ENCODE results near the gene C1orf210. TPM values are rescaled to one million over a fixed set of nuclear protein-coding genes. Genes with fewer than 3 reads are reported as not detected.

The C1orf210 gene
- total and polyA plus RNA-seq, 2 donors, result 0.66 to 3.1 TPM

- no peaks in the 10 kb centered on the region for H3K27me3 ChIP-seq (ENCODE audit: control insufficient read depth in 2 of 2, insufficient read depth in 1 of 2, low read length in 1 of 2)
- no peak overlapping the region for H3K27ac ChIP-seq (ENCODE audit: low read depth in 1 of 2, low read length in 1 of 2)
- H3K4me3 ChIP-seq (ENCODE audit: low read length in 2 of 2), result no peak overlapping the region
- no peaks in the 10 kb centered on the region for H3K36me3 ChIP-seq (ENCODE audit: control insufficient read depth in 2 of 2, insufficient read depth in 2 of 2, low read length in 1 of 2)
- DNase-seq (ENCODE audit: low read depth in 6 of 9, low spot score in 9 of 9), result no peak
- peaks cover 0 to 22% of the 10 kb centered on the region in 2 donors for H3K4me1 ChIP-seq (ENCODE audit: control insufficient read depth in 2 of 2, insufficient read depth in 2 of 2, low read length in 2 of 2)
- no peaks in the 10 kb centered on the region for H3K9me3 ChIP-seq (ENCODE audit: control insufficient read depth in 2 of 2, insufficient read depth in 1 of 2, low read length in 1 of 2)
These were observed 13.7 kb upstream of the C1orf210 start for GRCh38 chr1:43299101-43299500.

- Histone ChIP-seq H3K27me3 (ENCODE audit: control insufficient read depth in 2 of 2, insufficient read depth in 1 of 2, low read length in 1 of 2) (no peaks in the 10 kb centered on the region), H3K27ac (ENCODE audit: low read depth in 1 of 2, low read length in 1 of 2) (no peak overlapping the region), H3K4me3 (ENCODE audit: low read length in 2 of 2) (no peak overlapping the region), H3K36me3 (ENCODE audit: control insufficient read depth in 2 of 2, insufficient read depth in 2 of 2, low read length in 1 of 2) (no peaks in the 10 kb centered on the region), H3K4me1 (ENCODE audit: control insufficient read depth in 2 of 2, insufficient read depth in 2 of 2, low read length in 2 of 2) (peaks cover 0 to 22% of the 10 kb centered on the region in 2 donors), H3K9me3 (ENCODE audit: control insufficient read depth in 2 of 2, insufficient read depth in 1 of 2, low read length in 1 of 2) (no peaks in the 10 kb centered on the region)
- DNase-seq (ENCODE audit: low read depth in 6 of 9, low spot score in 9 of 9), result no peak
- 95% methylated on average over 1 of the region's 1 CpG for WGBS
These were observed 12.7 kb upstream of the C1orf210 start for GRCh38 chr1:43298055-43298454.

- peaks cover 0 to 22% of the 10 kb centered on the region in 2 donors for H3K4me1 ChIP-seq (ENCODE audit: control insufficient read depth in 2 of 2, insufficient read depth in 2 of 2, low read length in 2 of 2)
- no peak for DNase-seq (ENCODE audit: low read depth in 6 of 9, low spot score in 9 of 9)
- peak overlapping the region in 1 of 2 donors; percentile 71 for H3K27ac ChIP-seq (ENCODE audit: low read depth in 1 of 2, low read length in 1 of 2)
- no peaks in the 10 kb centered on the region for H3K36me3 ChIP-seq (ENCODE audit: control insufficient read depth in 2 of 2, insufficient read depth in 2 of 2, low read length in 1 of 2)
- H3K4me3 ChIP-seq (ENCODE audit: low read length in 2 of 2), result no peak overlapping the region
- 99% methylated on average over 1 of the region's 1 CpG for WGBS
- no peaks in the 10 kb centered on the region for H3K27me3 ChIP-seq (ENCODE audit: control insufficient read depth in 2 of 2, insufficient read depth in 1 of 2, low read length in 1 of 2)
- no peaks in the 10 kb centered on the region for H3K9me3 ChIP-seq (ENCODE audit: control insufficient read depth in 2 of 2, insufficient read depth in 1 of 2, low read length in 1 of 2)
These were observed 10.8 kb upstream of the C1orf210 start for GRCh38 chr1:43296207-43296606.

GRCh38 chr1:43294761-43295160, 9.4 kb upstream of the C1orf210 start:
- peaks cover 0 to 12% of the 10 kb centered on the region in 2 donors for H3K4me1 ChIP-seq (ENCODE audit: control insufficient read depth in 2 of 2, insufficient read depth in 2 of 2, low read length in 2 of 2)
- H3K27me3 ChIP-seq (ENCODE audit: control insufficient read depth in 2 of 2, insufficient read depth in 1 of 2, low read length in 1 of 2), result no peaks in the 10 kb centered on the region
- DNase-seq (ENCODE audit: low read depth in 6 of 9, low spot score in 9 of 9), result no peak
- no peak overlapping the region for H3K27ac ChIP-seq (ENCODE audit: low read depth in 1 of 2, low read length in 1 of 2)
- WGBS, result 96% methylated on average over 8 of the region's 8 CpGs
- H3K36me3 ChIP-seq (ENCODE audit: control insufficient read depth in 2 of 2, insufficient read depth in 2 of 2, low read length in 1 of 2), result no peaks in the 10 kb centered on the region
- H3K4me3 ChIP-seq (ENCODE audit: low read length in 2 of 2), result no peak overlapping the region
- no peaks in the 10 kb centered on the region for H3K9me3 ChIP-seq (ENCODE audit: control insufficient read depth in 2 of 2, insufficient read depth in 1 of 2, low read length in 1 of 2)

GRCh38 chr1:43293896-43294760, 8.7 kb upstream of the C1orf210 start:
- no peak for DNase-seq (ENCODE audit: low read depth in 6 of 9, low spot score in 9 of 9)
- Histone ChIP-seq H3K4me3 (ENCODE audit: low read length in 2 of 2) (no peak overlapping the region), H3K9me3 (ENCODE audit: control insufficient read depth in 2 of 2, insufficient read depth in 1 of 2, low read length in 1 of 2) (no peaks in the 10 kb centered on the region), H3K36me3 (ENCODE audit: control insufficient read depth in 2 of 2, insufficient read depth in 2 of 2, low read length in 1 of 2) (no peaks in the 10 kb centered on the region), H3K27me3 (ENCODE audit: control insufficient read depth in 2 of 2, insufficient read depth in 1 of 2, low read length in 1 of 2) (no peaks in the 10 kb centered on the region), H3K4me1 (ENCODE audit: control insufficient read depth in 2 of 2, insufficient read depth in 2 of 2, low read length in 2 of 2) (peaks cover 0 to 12% of the 10 kb centered on the region in 2 donors), H3K27ac (ENCODE audit: low read depth in 1 of 2, low read length in 1 of 2) (no peak overlapping the region)
- WGBS, result 96% methylated on average over 7 of the region's 7 CpGs

- H3K36me3 ChIP-seq (ENCODE audit: control insufficient read depth in 2 of 2, insufficient read depth in 2 of 2, low read length in 1 of 2), result no peaks in the 10 kb centered on the region
- H3K27me3 ChIP-seq (ENCODE audit: control insufficient read depth in 2 of 2, insufficient read depth in 1 of 2, low read length in 1 of 2), result no peaks in the 10 kb centered on the region
- no peak for DNase-seq (ENCODE audit: low read depth in 6 of 9, low spot score in 9 of 9)
- H3K4me3 ChIP-seq (ENCODE audit: low read length in 2 of 2), result no peak overlapping the region
- H3K9me3 ChIP-seq (ENCODE audit: control insufficient read depth in 2 of 2, insufficient read depth in 1 of 2, low read length in 1 of 2), result no peaks in the 10 kb centered on the region
- H3K27ac ChIP-seq (ENCODE audit: low read depth in 1 of 2, low read length in 1 of 2), result no peak overlapping the region
- peaks cover 0 to 12% of the 10 kb centered on the region in 2 donors for H3K4me1 ChIP-seq (ENCODE audit: control insufficient read depth in 2 of 2, insufficient read depth in 2 of 2, low read length in 2 of 2)
- WGBS, result 94% methylated on average over 2 of the region's 2 CpGs
These were observed 7.8 kb upstream of the C1orf210 start for GRCh38 chr1:43293176-43293575.

GRCh38 chr1:43292679-43293078, 7.3 kb upstream of the C1orf210 start:
- no peaks in the 10 kb centered on the region for H3K9me3 ChIP-seq (ENCODE audit: control insufficient read depth in 2 of 2, insufficient read depth in 1 of 2, low read length in 1 of 2)
- no peak overlapping the region for H3K4me3 ChIP-seq (ENCODE audit: low read length in 2 of 2)
- H3K4me1 ChIP-seq (ENCODE audit: control insufficient read depth in 2 of 2, insufficient read depth in 2 of 2, low read length in 2 of 2), result peaks cover 0 to 12% of the 10 kb centered on the region in 2 donors
- DNase-seq (ENCODE audit: low read depth in 6 of 9, low spot score in 9 of 9), result no peak
- no peak overlapping the region for H3K27ac ChIP-seq (ENCODE audit: low read depth in 1 of 2, low read length in 1 of 2)
- no peaks in the 10 kb centered on the region for H3K36me3 ChIP-seq (ENCODE audit: control insufficient read depth in 2 of 2, insufficient read depth in 2 of 2, low read length in 1 of 2)
- WGBS, result 86% methylated on average over 5 of the region's 5 CpGs
- H3K27me3 ChIP-seq (ENCODE audit: control insufficient read depth in 2 of 2, insufficient read depth in 1 of 2, low read length in 1 of 2), result no peaks in the 10 kb centered on the region

GRCh38 chr1:43292216-43292615, 6.8 kb upstream of the C1orf210 start:
- DNase-seq (ENCODE audit: low read depth in 6 of 9, low spot score in 9 of 9), result no peak
- no peaks in the 10 kb centered on the region for H3K27me3 ChIP-seq (ENCODE audit: control insufficient read depth in 2 of 2, insufficient read depth in 1 of 2, low read length in 1 of 2)
- peaks cover 0 to 12% of the 10 kb centered on the region in 2 donors for H3K4me1 ChIP-seq (ENCODE audit: control insufficient read depth in 2 of 2, insufficient read depth in 2 of 2, low read length in 2 of 2)
- WGBS, result 89% methylated on average over 7 of the region's 7 CpGs
- H3K27ac ChIP-seq (ENCODE audit: low read depth in 1 of 2, low read length in 1 of 2), result no peak overlapping the region
- no peaks in the 10 kb centered on the region for H3K36me3 ChIP-seq (ENCODE audit: control insufficient read depth in 2 of 2, insufficient read depth in 2 of 2, low read length in 1 of 2)
- H3K4me3 ChIP-seq (ENCODE audit: low read length in 2 of 2), result no peak overlapping the region
- no peaks in the 10 kb centered on the region for H3K9me3 ChIP-seq (ENCODE audit: control insufficient read depth in 2 of 2, insufficient read depth in 1 of 2, low read length in 1 of 2)

- peaks cover 0 to 22% of the 10 kb centered on the region in 2 donors for H3K4me1 ChIP-seq (ENCODE audit: control insufficient read depth in 2 of 2, insufficient read depth in 2 of 2, low read length in 2 of 2)
- H3K36me3 ChIP-seq (ENCODE audit: control insufficient read depth in 2 of 2, insufficient read depth in 2 of 2, low read length in 1 of 2), result no peaks in the 10 kb centered on the region
- 96% methylated on average over 12 of the region's 12 CpGs for whole genome bisulfite sequencing
- DNase-seq (ENCODE audit: low read depth in 6 of 9, low spot score in 9 of 9), result no peak
- H3K9me3 ChIP-seq (ENCODE audit: control insufficient read depth in 2 of 2, insufficient read depth in 1 of 2, low read length in 1 of 2), result no peaks in the 10 kb centered on the region
- H3K27me3 ChIP-seq (ENCODE audit: control insufficient read depth in 2 of 2, insufficient read depth in 1 of 2, low read length in 1 of 2), result no peaks in the 10 kb centered on the region
- no peak overlapping the region for H3K4me3 ChIP-seq (ENCODE audit: low read length in 2 of 2)
- no peak overlapping the region for H3K27ac ChIP-seq (ENCODE audit: low read depth in 1 of 2, low read length in 1 of 2)
These were observed 3.7 kb upstream of the C1orf210 start for GRCh38 chr1:43288785-43289706.

All from thymus (tissue), 11 donors.